H1 (cell line): ENCODE results near the gene F2. TPM values are rescaled to one million over a fixed set of nuclear protein-coding genes. Genes with fewer than 3 reads are reported as not detected.

ENCODE experiments used
- CTCF ChIA-PET: fragments of 300-600 bp; sonication (Branson Sonifier 250); formaldehyde crosslinking; loops from one replicate; lab custom pipeline; 2021; ENCODE audit not compliant: partially characterized antibody; lab: Charles Lee
- POLR2A ChIA-PET: fragments of 300-600 bp; sonication (Branson Sonifier 250); formaldehyde crosslinking; loops from one replicate; lab custom pipeline; 2021; ENCODE audit warnings: inconsistent platforms; ENCODE audit not compliant: partially characterized antibody; lab: Charles Lee
- DNase-seq, 2 experiments: peaks; one replicate each; pipeline versions ENCODE4 v3.0.0 to v3.0.0-alpha.2; 2010 to 2022; ENCODE audit warnings: low spot score in 2 of 2, low read depth in 1 of 2, mixed read lengths in 1 of 2
- FAIRE-seq: peaks from 2 replicates; lab custom pipeline; 2011; peaks lifted over from hg19 to GRCh38; lab: Jason Lieb, UNC
- H2AFZ ChIP-seq: 2 replicates; pipeline ENCODE4 v1.8.1; 2012; ENCODE audit warnings: low read length, inconsistent platforms
- H2AK5ac ChIP-seq: 2 replicates; pipeline ENCODE4 v1.6.1; 2013; ENCODE audit warnings: low read depth, low read length
- H2BK120ac ChIP-seq: replicated peaks from 2 replicates; pipeline ENCODE3; 2013; ENCODE audit warnings: low read depth, low read length, inconsistent platforms
- H2BK12ac ChIP-seq: 2 replicates; pipeline ENCODE4 v1.6.1; 2013; ENCODE audit warnings: low read depth, low read length
- H2BK15ac ChIP-seq: 2 replicates; pipeline ENCODE4 v1.6.1; 2013; ENCODE audit warnings: low read length
- H2BK20ac ChIP-seq: 2 replicates; pipeline ENCODE4 v1.6.1; 2013; ENCODE audit warnings: low read length
- H2BK5ac ChIP-seq: 2 replicates; pipeline ENCODE4 v1.6.1; 2013; ENCODE audit warnings: low read depth, low read length
- H3K14ac ChIP-seq: 2 replicates; pipeline ENCODE4 v1.6.1; 2013; ENCODE audit warnings: inconsistent platforms; ENCODE audit not compliant: insufficient read length
- H3K18ac ChIP-seq: 2 replicates; pipeline ENCODE4 v1.6.1; 2013; ENCODE audit warnings: low read length; ENCODE audit errors: extremely low read depth
- H3K23ac ChIP-seq: 2 replicates; pipeline ENCODE4 v1.6.1; 2013; ENCODE audit warnings: inconsistent platforms; ENCODE audit not compliant: insufficient read length
- H3K23me2 ChIP-seq: 2 replicates; pipeline ENCODE4 v1.6.1; 2013; ENCODE audit warnings: low read depth, low read length
- H3K27ac ChIP-seq: 2 replicates; pipeline ENCODE4 v1.6.1; 2011; ENCODE audit warnings: low read depth, low read length, inconsistent platforms
- H3K27me3 ChIP-seq, 4 experiments: replicated peaks in 1 of 4; 1 replicate in 1 of 4; 2 replicates in 3 of 4; pipeline versions ENCODE4 v1.6.1 to v1.8.1; 2011 to 2013; ENCODE audit warnings: low read length in 3 of 4, mild to moderate bottlenecking in 3 of 4, inconsistent platforms in 2 of 4, mixed read lengths in 2 of 4, moderate library complexity in 1 of 4; ENCODE audit not compliant: control insufficient read depth in 3 of 4, insufficient read depth in 3 of 4; ENCODE audit errors: extremely low read depth in 1 of 4
- H3K36me3 ChIP-seq, 4 experiments: 2 replicates each; pipeline versions ENCODE4 v1.6.1 to v1.8.1; 2011 to 2013; ENCODE audit warnings: mild to moderate bottlenecking in 4 of 4, low read length in 3 of 4, moderate library complexity in 2 of 4, control low read depth in 1 of 4, inconsistent platforms in 1 of 4; ENCODE audit not compliant: insufficient read depth in 4 of 4, control insufficient read depth in 2 of 4
- H3K4ac ChIP-seq: replicated peaks from 2 replicates; pipeline ENCODE3; 2013; ENCODE audit warnings: low read length, low read depth, mixed read lengths, inconsistent platforms; ENCODE audit not compliant: insufficient read length
- H3K4me1 ChIP-seq, 4 experiments: replicated peaks in 1 of 4; 1 replicate in 1 of 4; 2 replicates in 3 of 4; pipeline versions ENCODE4 v1.6.1 to v1.8.1; 2011 to 2013; ENCODE audit warnings: low read length in 3 of 4, inconsistent platforms in 2 of 4, mixed read lengths in 1 of 4; ENCODE audit not compliant: insufficient read depth in 4 of 4, control insufficient read depth in 3 of 4
- H3K4me2 ChIP-seq, 2 experiments: 2 replicates each; pipeline versions ENCODE4 v1.6.1 to v1.8.1; 2011 to 2013; ENCODE audit warnings: low read depth in 2 of 2, low read length in 2 of 2, control low read depth in 1 of 2, inconsistent platforms in 1 of 2, mild to moderate bottlenecking in 1 of 2; ENCODE audit not compliant: insufficient read depth in 1 of 2
- H3K4me3 ChIP-seq, 4 experiments: fragments of 200-600, 300-600 bp in 1 of 4; sonication (generic), shearing (Covaris generic), sonication (Bioruptor Twin) in 1 of 4; 2 replicates each; pipeline versions ENCODE4 v1.5.1 to v1.8.1; 2011 to 2016; ENCODE audit warnings: low read length in 4 of 4, low read depth in 3 of 4, control low read depth in 2 of 4, inconsistent platforms in 2 of 4, mild to moderate bottlenecking in 2 of 4, mixed read lengths in 1 of 4, moderate library complexity in 1 of 4; ENCODE audit not compliant: insufficient read depth in 2 of 4; ENCODE audit errors: extremely low read depth in 1 of 4
- H3K56ac ChIP-seq: replicated peaks from 2 replicates; pipeline ENCODE3; 2013; ENCODE audit warnings: low read depth, mild to moderate bottlenecking, mixed read lengths, low read length, inconsistent platforms; ENCODE audit not compliant: insufficient read length
- H3K79me1 ChIP-seq: 2 replicates; pipeline ENCODE4 v1.6.1; 2013; ENCODE audit warnings: low read depth, low read length, control low read depth
- H3K79me2 ChIP-seq, 2 experiments: 2 replicates each; pipeline versions ENCODE4 v1.6.1 to v1.8.1; 2012 to 2013; ENCODE audit warnings: low read length in 2 of 2, mild to moderate bottlenecking in 2 of 2, inconsistent platforms in 1 of 2; ENCODE audit not compliant: insufficient read depth in 2 of 2, control insufficient read depth in 1 of 2
- H3K9ac ChIP-seq, 4 experiments: replicated peaks in 1 of 4; 1 replicate in 1 of 4; 2 replicates in 3 of 4; pipeline versions ENCODE4 v1.6.1 to v1.8.1; 2011 to 2013; ENCODE audit warnings: low read depth in 3 of 4, low read length in 3 of 4, control low read depth in 2 of 4, mild to moderate bottlenecking in 2 of 4, moderate library complexity in 2 of 4, inconsistent platforms in 1 of 4; ENCODE audit errors: extremely low read depth in 1 of 4
- H3K9me3 ChIP-seq, 2 experiments: 2 replicates each; pipeline versions ENCODE4 v1.6.1 to v1.8.1; 2012 to 2013; ENCODE audit warnings: mild to moderate bottlenecking in 2 of 2, moderate library complexity in 2 of 2, control low read depth in 1 of 2, inconsistent platforms in 1 of 2, low read depth in 1 of 2, low read length in 1 of 2, mixed read lengths in 1 of 2; ENCODE audit not compliant: insufficient read depth in 2 of 2
- H4K20me1 ChIP-seq, 2 experiments: replicated peaks in 1 of 2; 2 replicates each; pipeline versions ENCODE3 to v1.8.1; 2011 to 2013; ENCODE audit warnings: inconsistent platforms in 2 of 2, low read length in 2 of 2, mild to moderate bottlenecking in 1 of 2; ENCODE audit not compliant: insufficient read depth in 2 of 2, control insufficient read depth in 1 of 2
- H4K5ac ChIP-seq: 2 replicates; pipeline ENCODE4 v1.6.1; 2013; ENCODE audit warnings: low read length, low read depth, mixed read lengths, inconsistent platforms; ENCODE audit not compliant: insufficient read length
- H4K8ac ChIP-seq: 2 replicates; pipeline ENCODE4 v1.8.0; 2013; ENCODE audit warnings: mild to moderate bottlenecking, moderate library complexity, low read length, inconsistent platforms; ENCODE audit not compliant: insufficient read depth; ENCODE audit errors: extremely low read depth
- H4K91ac ChIP-seq: replicated peaks from 2 replicates; pipeline ENCODE3; 2013; ENCODE audit warnings: low read length, mixed read lengths, inconsistent platforms; ENCODE audit not compliant: insufficient read length
- CBX5 ChIP-seq: fragments of 300-800, 300-1000 bp; sonication (generic); IDR thresholded peaks from 2 replicates; pipeline ENCODE4 v1.7.1; 2016; ENCODE audit warnings: antibody characterized with exemption, low read length, low read depth
- CEBPB ChIP-seq: IDR thresholded peaks from 2 replicates; pipeline ENCODE4 v1.6.1; 2012; ENCODE audit warnings: low read depth, low read length
- CREB1 ChIP-seq: IDR thresholded peaks from 2 replicates; pipeline ENCODE4 v1.6.1; 2012; ENCODE audit warnings: inconsistent platforms
- EP300 ChIP-seq, 2 experiments: IDR thresholded peaks; 1 replicate in 1 of 2; 2 replicates in 1 of 2; pipeline ENCODE4 v1.6.1; 2011 to 2012; ENCODE audit warnings: low read depth in 2 of 2, low read length in 2 of 2, mild to moderate bottlenecking in 2 of 2, borderline replicate concordance in 1 of 2, inconsistent platforms in 1 of 2, moderate library complexity in 1 of 2
- KDM4A ChIP-seq: IDR thresholded peaks from one replicate; pipeline ENCODE4 v1.7.1; 2012; ENCODE audit warnings: low read depth, mild to moderate bottlenecking, moderate library complexity, low read length, inconsistent platforms; ENCODE audit not compliant: severe bottlenecking
- POU5F1 ChIP-seq: IDR thresholded peaks from 2 replicates; pipeline ENCODE4 v1.6.1; 2011; ENCODE audit warnings: low read depth, mild to moderate bottlenecking, low read length, moderate library complexity
- RNF2 ChIP-seq: fragments of 200-900, 300-1000 bp; sonication (generic); IDR thresholded peaks from 2 replicates; pipeline ENCODE4 v1.7.1; 2016; ENCODE audit warnings: borderline replicate concordance, low read depth, mild to moderate bottlenecking, antibody characterized with exemption, low read length; ENCODE audit not compliant: poor library complexity, severe bottlenecking; ENCODE audit errors: missing control alignments
- WGBS, 2 experiments: shearing (Covaris generic) in 1 of 2; methylation state at CpG; one replicate each; pipeline versions ENCODE4 v1.1.6 to v1.1.7; 2013 to 2015; ENCODE audit warnings: low lambda C conversion rate in 2 of 2, mixed read lengths in 2 of 2, inconsistent platforms in 1 of 2, low coverage in 1 of 2, missing lambda C conversion rate in 1 of 2; ENCODE audit not compliant: insufficient replicate concordance in 2 of 2, insufficient coverage in 1 of 2, insufficient read length in 1 of 2; ENCODE audit errors: extremely low coverage in 1 of 2, missing lambda C conversion rate in 1 of 2; 5-methylcytosine and 5-hydroxymethylcytosine counted together
- polyA plus RNA-seq, 7 experiments: library from polyadenylated mRNA; depleted of rRNA in 3 of 7; stranded (reverse) in 5 of 7; unstranded in 2 of 7; fragments of >200 nt in 5 of 7; fragments of 200-250 nt in 2 of 7; gene quantifications; 1 replicate in 5 of 7; 2 replicates in 1 of 7; 4 replicates in 1 of 7; pipeline versions ENCODE4 v1.2.1 to v1.2.3, GENCODE V29; 2011 to 2013; ENCODE audit warnings: missing spikeins in 2 of 7, mixed read lengths in 2 of 7
- total RNA-seq: library from RNA; stranded (reverse); fragmentation: NEBNext Ultra II Directional; extraction: Animal tissue kit (Norgen Biotek cat#: 25700); gene quantifications from 2 replicates; pipeline ENCODE4 v1.2.1, GENCODE V29; 2021

The F2 gene
- total and polyA plus RNA-seq, 2 of the 8 experiments (the other 6 are each of a cell fraction or from before 2014, with no cell fraction given): 0.11 TPM; not detected in 1

- no peak overlapping the region for H3K4me3 ChIP-seq
- H3K4ac ChIP-seq: no peak overlapping the region
- peaks cover 2 to 11% (median 6%) of the 10 kb centered on the region in 4 experiments; a peak in 3 of 8 replicates for H3K36me3 ChIP-seq
- no peaks in the 10 kb centered on the region; a peak in 2 of 7 replicates for H3K4me1 ChIP-seq
- ChIA-PET POLR2A (interaction anchor here (1.3 kb wide), 1 partner anchor 20 kb away, joined by 3 read pairs; no protein-coding TSS in a partner anchor), CTCF (interaction anchor here (0.7 to 2.0 kb wide), 5 partner anchors 8 to 16 kb away, joined by 3 to 6 read pairs (median 3); no protein-coding TSS in a partner anchor)
- H4K91ac ChIP-seq: no peak overlapping the region
- H3K23ac ChIP-seq: no peak overlapping the region
- no peak overlapping the region for H2AFZ ChIP-seq
- H3K4me2 ChIP-seq: no peak overlapping the region
- no peak overlapping the region for H2BK15ac ChIP-seq
- 87% methylated on average over 7 of the region's 7 CpGs; no CpG with 5 or more reads in 1 of the 2 experiments for WGBS, 2 experiments
- H3K27me3 ChIP-seq: no peaks in the 10 kb centered on the region
- H2AK5ac ChIP-seq: no peak overlapping the region
- peaks cover 2% of the 10 kb centered on the region in 2 experiments for H4K20me1 ChIP-seq
- no peak overlapping the region for H2BK12ac ChIP-seq
- no peak overlapping the region for H3K14ac ChIP-seq
- no peak overlapping the region for H4K5ac ChIP-seq
- no peaks in the 10 kb centered on the region for H3K9me3 ChIP-seq
- H4K8ac ChIP-seq: no peak overlapping the region
- H3K23me2 ChIP-seq: no peaks in the 10 kb centered on the region
- no peak overlapping the region for H2BK120ac ChIP-seq
- no peak overlapping the region for H3K27ac ChIP-seq
- no peak overlapping the region for H2BK5ac ChIP-seq
- H3K9ac ChIP-seq: no peak overlapping the region
- no peak overlapping the region for H3K18ac ChIP-seq
- H3K56ac ChIP-seq: no peak overlapping the region
- FAIRE-seq: no peak
- no peak for DNase-seq
- no peaks in the 10 kb centered on the region for H3K79me1 ChIP-seq
- H3K79me2 ChIP-seq: peaks cover 0 to 4% of the 10 kb centered on the region in 2 experiments; a peak in 1 of 4 replicates
- H2BK20ac ChIP-seq: no peak overlapping the region
- TF ChIP-seq KDM4A (no peak), POU5F1 (no peak), CEBPB (no peak), EP300 (IDR thresholded peaks at IDR 0.05; ENCODE audit: borderline replicate concordance in 1 of 2, low read depth in 2 of 2, low read length in 2 of 2) (no peak), CBX5 (no peak), CREB1 (no peak), RNF2 (no peak)
Observed at GRCh38 chr11:46694607-46695006, 24.4 kb upstream of the F2 start.
